NCI-H446 treated with DMSO at 0.1 percent for 48 hours (cell line): ENCODE results near the gene VIM.

Experiments used
- DNase-seq: peaks from one replicate; lab custom pipeline; 2025; lab: John Stamatoyannopoulos, UW

VIM gene

GRCh38 chr10:17228091-17229015, at the start of gene VIM:
VIM (plus strand) TSS chr10:17228241; CDS start chr10:17229423, 1,182 bp downstream.
- DNase-seq: peak; percentile 60

DNA sequence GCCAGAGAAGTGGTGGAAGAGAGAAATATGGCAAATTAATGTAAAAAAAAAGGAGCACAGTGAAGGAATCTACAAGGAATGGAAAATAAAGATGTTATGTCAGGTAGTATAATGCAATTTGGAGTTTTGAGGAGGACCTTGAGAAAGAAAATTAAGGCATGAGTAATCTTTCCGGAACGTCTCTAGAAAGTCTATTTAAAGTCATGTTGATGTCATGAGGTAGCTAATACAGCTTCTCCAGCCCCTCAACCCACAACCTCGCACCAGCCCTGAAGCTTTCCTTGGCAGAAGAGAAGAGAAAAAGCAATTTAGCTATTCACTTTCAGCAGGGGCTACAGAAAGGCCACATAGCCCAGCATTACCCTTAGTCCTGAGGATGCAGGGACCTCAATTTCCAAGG, 49.0 kb upstream of the VIM start:
- no peak for DNase-seq

DNA sequence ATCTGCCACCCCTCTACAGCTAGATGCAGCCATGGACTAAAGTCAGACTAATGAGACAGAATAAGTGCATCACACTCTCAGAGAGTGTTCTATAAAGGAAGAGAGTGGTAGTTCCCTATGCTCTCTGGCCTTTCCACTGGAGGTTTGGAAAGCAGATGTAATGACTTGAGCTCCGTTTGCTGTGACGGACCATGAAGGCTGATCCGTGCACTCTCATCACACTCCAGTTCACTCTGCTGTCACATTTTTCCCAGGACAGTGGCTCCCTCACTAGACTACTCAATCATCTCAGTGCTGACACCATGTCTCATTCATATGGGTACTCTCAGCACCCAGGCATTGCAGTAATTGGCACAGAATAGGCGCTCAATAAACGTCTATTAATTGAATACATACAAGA, 46.9 kb upstream of the VIM start:
- DNase-seq: no peak

DNA sequence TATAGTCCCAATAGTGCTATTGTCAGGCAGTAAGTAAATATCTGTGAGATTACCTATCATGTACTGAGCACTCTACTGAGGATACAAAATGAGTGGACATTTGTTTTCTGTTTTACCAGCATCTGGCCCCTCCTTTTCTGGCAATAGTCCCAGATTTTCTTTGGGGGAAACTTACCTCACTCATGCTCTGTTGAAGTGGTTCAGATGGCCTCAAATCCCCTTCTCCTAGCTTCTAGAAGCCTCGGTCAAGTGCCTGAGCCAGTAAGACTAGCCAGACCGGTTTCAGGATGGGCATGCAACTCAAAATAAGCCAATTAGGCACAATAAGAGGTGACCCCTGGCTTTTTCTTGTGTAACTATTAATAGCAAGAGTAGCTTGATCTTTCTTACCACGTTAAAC, 46.3 kb upstream of the VIM start:
- no peak for DNase-seq

GRCh38 chr10:17183110-17183509, 44.9 kb upstream of the VIM start:
- no peak for DNase-seq

GRCh38 chr10:17185873-17186272, 42.2 kb upstream of the VIM start:
- DNase-seq: no peak

DNA sequence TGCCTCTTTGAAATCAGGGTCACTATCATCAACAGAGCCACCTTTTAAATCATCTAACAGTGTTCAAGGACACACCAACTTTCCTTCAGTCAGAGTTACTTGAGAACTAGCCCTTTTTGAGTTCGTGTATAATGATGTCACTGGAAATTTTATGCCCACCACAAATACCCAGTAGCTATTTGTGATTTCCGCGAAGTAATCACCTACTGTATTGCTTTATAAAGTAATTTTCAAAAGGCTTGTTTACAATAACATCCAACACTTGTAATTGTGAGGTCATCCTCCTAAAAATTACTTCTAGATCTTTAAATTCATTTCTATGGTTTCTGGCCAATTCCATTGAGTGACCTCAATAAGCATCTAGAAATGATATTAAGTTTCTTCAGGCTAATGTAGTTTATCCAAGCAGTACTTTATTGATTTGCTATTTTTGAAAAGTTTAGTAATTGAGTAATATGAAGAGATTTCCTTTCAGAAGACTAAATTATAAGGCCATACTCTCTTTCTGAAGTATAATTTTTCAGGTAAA, 39.3 kb upstream of the VIM start:
- no peak for DNase-seq

GRCh38 chr10:17190602-17191001, 37.4 kb upstream of the VIM start:
- DNase-seq: no peak

DNA sequence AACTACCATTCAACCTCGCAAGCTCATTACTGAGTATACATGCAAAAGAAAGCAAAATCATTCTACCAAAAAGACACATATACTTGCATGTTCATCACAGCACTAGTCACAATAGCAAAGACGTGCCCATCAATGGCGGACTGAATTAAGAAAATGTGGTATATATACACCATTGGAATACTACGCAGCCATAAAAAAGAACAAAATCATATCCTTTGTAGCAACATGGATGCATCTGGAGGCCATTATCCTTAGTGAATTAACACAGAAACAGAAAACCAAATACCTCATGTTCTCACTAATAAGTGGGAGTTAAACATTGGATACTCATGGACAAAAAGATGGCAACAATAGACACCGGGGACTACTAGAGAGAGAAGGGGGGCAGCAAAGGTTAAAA, 33.0 kb upstream of the VIM start:
- DNase-seq: no peak

DNA sequence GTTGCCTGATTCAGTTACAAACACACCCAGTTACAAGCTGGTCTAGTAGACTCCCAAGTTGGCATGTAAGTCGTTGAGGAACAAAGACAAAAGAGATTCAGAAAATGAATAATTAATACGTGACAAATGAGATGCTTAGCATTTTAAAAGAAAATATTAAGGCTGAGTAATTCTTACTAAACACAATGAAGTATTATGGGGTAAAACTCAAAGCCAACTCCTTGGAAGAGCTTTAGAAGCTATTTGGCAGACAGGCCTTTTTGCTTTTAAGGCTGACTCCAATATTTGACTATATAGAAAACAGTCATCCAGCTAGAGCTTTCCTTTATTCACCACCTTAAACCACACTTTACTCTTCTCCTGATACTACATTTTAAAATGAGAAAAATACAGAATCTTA, 32.0 kb upstream of the VIM start:
- no peak for DNase-seq

- no peak for DNase-seq
Observed at GRCh38 chr10:17196573-17196972, 31.5 kb upstream of the VIM start.

- no peak for DNase-seq
Observed at GRCh38 chr10:17199351-17199804, 28.7 kb upstream of the VIM start.

- no peak for DNase-seq
Observed at GRCh38 chr10:17200001-17200911, 27.8 kb upstream of the VIM start.

DNA sequence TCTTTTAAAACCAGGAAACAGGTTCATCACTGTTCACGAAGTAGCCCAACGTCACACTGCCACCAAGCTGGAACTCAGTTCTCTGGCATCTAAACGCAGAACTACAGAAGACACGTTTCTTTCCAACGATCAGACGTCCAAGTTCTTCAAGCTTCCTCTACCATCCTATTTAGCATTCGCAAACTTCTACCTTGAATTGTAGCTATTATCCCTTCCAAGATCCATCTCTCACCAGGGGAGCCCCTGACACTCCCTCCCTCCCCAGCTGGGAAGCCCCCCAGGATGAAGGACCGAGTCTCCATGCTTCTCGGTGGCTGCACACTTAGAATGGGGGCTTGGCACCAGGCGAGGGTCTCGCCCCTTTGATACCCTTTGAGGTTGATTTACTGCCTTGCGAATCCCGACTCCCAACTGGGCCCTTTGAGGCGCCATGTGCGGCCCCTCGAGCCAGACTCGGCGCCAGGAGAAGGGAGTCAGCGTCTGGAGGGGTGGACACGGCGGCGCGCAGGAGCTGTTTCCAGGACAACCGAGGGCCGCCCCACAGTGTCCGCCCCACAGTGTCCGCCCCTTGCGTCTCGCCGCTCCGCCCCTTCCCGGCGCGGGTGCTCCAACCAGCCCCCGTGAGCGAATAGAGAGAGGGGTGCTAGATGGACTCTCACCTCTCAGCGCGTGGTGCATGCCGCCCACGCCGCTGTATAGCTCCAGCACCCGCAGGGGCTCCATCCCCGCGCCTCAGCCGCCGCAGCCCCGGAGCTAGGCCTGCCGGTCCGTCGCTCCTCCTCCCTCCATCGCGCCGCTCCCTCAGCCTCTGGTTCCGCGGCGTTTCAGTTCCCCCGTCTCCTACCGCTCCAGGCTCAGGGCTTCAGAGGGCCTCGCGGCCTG, 26.9 kb upstream of the VIM start, which contains the start of gene TRDMT1:
Gene TRDMT1, minus strand, starts transcription at position 761 of the 882 bp plus-strand sequence. Its CDS starts 38 bp downstream, at position 723.
- DNase-seq: peak; percentile 82

DNA sequence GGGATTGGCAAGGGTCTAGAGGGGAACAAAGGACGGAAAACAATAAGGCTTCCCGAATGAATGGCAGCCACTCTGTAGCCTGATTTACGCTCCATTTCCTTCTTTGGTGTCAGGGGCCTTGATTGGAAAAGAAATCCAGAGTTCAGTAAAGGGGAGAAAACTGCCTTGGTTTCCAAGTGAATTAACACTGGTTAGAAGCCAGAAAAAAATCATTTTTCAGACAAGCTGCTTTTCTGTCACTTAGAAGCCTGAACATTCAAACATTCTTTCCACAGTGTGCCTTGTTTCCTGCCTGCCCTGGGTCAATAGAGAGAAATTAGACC, 26.3 kb upstream of the VIM start:
- DNase-seq: no peak

DNA sequence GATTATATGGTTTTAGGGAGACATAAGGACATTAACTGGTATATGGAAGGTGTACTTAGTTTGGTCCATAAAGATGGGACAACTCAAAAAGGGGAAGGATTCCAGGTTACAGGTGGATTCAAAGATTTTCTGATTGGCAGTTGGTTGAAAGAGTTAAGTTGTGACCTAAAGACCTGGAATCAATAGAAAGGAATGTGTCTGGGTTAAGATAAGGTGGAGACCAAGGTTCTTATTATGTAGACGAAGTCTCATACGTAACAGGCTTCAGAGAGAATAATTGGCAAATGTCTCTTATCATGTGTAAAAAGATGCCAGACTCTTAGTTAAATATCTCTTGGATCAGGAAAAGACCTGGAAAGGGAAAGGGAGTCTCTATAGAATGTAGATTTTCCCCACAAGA, 25.5 kb upstream of the VIM start:
- DNase-seq: no peak

- no peak for DNase-seq
Observed at GRCh38 chr10:17202999-17203398, 25.0 kb upstream of the VIM start.

GRCh38 chr10:17203416-17203815, 24.6 kb upstream of the VIM start:
- DNase-seq: no peak

DNA sequence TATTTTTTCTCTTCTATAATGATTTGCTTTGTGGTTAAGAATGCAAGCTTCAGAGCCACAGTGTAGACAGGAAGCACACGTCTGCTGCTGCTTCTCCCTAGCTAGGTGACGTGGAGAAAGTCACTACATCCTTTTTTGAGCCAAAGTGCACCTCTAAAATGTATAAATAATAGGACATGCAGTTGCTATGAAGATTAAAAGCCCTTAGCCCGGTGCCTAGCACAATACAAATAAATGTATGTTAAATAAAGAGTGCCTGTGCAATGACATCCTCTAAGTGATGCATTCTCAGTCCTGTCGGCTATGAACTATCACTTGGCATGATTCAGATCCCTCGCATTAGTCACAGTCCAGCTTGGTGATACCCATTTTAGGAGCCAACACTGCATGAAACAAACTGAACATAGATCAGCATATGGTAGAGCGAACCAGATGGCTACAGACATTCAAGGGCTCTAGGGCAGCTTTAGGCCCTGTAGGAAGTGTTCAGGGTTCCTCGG, 21.8 kb upstream of the VIM start:
- DNase-seq: no peak

GRCh38 chr10:17208476-17208875, 19.6 kb upstream of the VIM start:
- no peak for DNase-seq

DNA sequence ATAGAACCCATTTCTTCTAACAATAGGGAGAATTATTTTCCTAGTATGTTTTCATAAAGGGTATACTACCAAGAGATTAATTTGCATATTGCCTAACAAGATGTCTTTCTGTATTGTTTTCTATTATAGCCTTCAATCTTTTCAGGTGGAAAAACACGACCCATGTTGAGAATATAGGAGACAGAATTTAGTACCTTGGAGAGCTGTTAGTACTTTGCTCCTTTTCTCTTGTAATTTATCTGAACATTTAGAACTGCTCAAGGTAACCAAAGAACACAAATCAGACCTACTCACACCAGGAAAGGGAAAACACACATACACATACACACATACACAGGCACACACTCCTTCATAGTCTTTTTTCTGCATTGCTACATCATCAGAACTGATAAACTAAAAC, 18.7 kb upstream of the VIM start:
- no peak for DNase-seq
